Endodermal cell (in vitro differentiated cells): ENCODE measurements around the gene HOATZ. TPM values are rescaled to one million over a fixed set of nuclear protein-coding genes. Genes with fewer than 3 reads are reported as not detected.

Experiments used
- DNase-seq: peaks from one replicate; pipeline ENCODE4 v3.0.0-alpha.2; 2017
- H3K27ac ChIP-seq: 2 replicates; pipeline ENCODE4 v1.5.1; 2013; ENCODE audit warnings: mild to moderate bottlenecking, low read depth, low read length, moderate library complexity
- H3K27me3 ChIP-seq: 2 replicates; pipeline ENCODE4 v1.6.1; 2013; ENCODE audit warnings: mild to moderate bottlenecking, low read length, moderate library complexity; ENCODE audit not compliant: insufficient read depth, control insufficient read depth, poor library complexity, severe bottlenecking
- H3K36me3 ChIP-seq: 2 replicates; pipeline ENCODE4 v1.7.0; 2013; ENCODE audit warnings: mild to moderate bottlenecking, low read length, moderate library complexity; ENCODE audit not compliant: control insufficient read depth, insufficient read depth
- H3K4me1 ChIP-seq: one replicate; pipeline ENCODE4 v1.7.0; 2013; ENCODE audit warnings: low read length; ENCODE audit not compliant: control insufficient read depth, insufficient read depth
- H3K4me3 ChIP-seq: 2 replicates; pipeline ENCODE4 v1.5.1; 2013; ENCODE audit warnings: mild to moderate bottlenecking, low read length, moderate library complexity
- H3K9ac ChIP-seq: 2 replicates; pipeline ENCODE4 v1.6.1; 2013; ENCODE audit warnings: mild to moderate bottlenecking, low read length, moderate library complexity; ENCODE audit not compliant: poor library complexity, severe bottlenecking; ENCODE audit errors: extremely low read depth
- H3K9me3 ChIP-seq: 2 replicates; pipeline ENCODE4 v1.6.1; 2013; ENCODE audit warnings: mild to moderate bottlenecking, low read length, moderate library complexity; ENCODE audit not compliant: control insufficient read depth
- H3K27ac Mint-ChIP-seq: 2 replicates; pipeline ENCODE4 v1.8.0; 2020; ENCODE audit warnings: mixed read lengths
- H3K27me3 Mint-ChIP-seq: 2 replicates; pipeline ENCODE4 v1.8.0; 2021; ENCODE audit warnings: mild to moderate bottlenecking, mixed read lengths; ENCODE audit not compliant: insufficient read depth
- H3K36me3 Mint-ChIP-seq: 2 replicates; pipeline ENCODE4 v1.8.0; 2020; ENCODE audit warnings: low read depth, mixed read lengths
- H3K4me1 Mint-ChIP-seq: 2 replicates; pipeline ENCODE4 v1.8.0; 2020; ENCODE audit warnings: mixed read lengths
- H3K4me3 Mint-ChIP-seq: 2 replicates; pipeline ENCODE4 v1.8.0; 2020; ENCODE audit warnings: mild to moderate bottlenecking, moderate library complexity, mixed read lengths
- H3K9me3 Mint-ChIP-seq: 2 replicates; pipeline ENCODE4 v1.8.0; 2020; ENCODE audit warnings: mild to moderate bottlenecking, mixed read lengths
- CTCF ChIP-seq: fragments of 200-600 bp; sonication (generic); conservative IDR thresholded peaks from 2 replicates; pipeline ENCODE4 v1.5.0; 2021; ENCODE audit warnings: antibody characterized with exemption, mild to moderate bottlenecking
- WGBS, 2 experiments: methylation state at CpG; one replicate each; pipeline versions ENCODE4 v1.1.5 to v1.1.7; 2013; ENCODE audit warnings: missing lambda C conversion rate in 2 of 2, mixed read lengths in 1 of 2; ENCODE audit not compliant: insufficient coverage in 1 of 2, insufficient read length in 1 of 2; 5-methylcytosine and 5-hydroxymethylcytosine counted together
- total RNA-seq, 2 donors: library from RNA; stranded (reverse); fragmentation: NEBNext Ultra II Directional in 1 of 2; extraction: Animal tissue kit (Norgen Biotek cat#: 25700) in 1 of 2; gene quantifications; 2 replicates in 1 of 2; 3 replicates in 1 of 2; pipeline ENCODE4 v1.2.1, GENCODE V29; 2021

The HOATZ gene
- total RNA-seq, 2 donors from 2014 or later: 0.89 TPM; not detected in 1

- H3K27ac ChIP-seq: no peak overlapping the region
- H3K9ac ChIP-seq: no peak overlapping the region
- H3K4me1 Mint-ChIP-seq: peaks cover 24% of the 10 kb centered on the region
- peak overlapping the region; percentile 3 for H3K27ac Mint-ChIP-seq
- WGBS, 2 experiments: 43 to 50% methylated on average over 1 of the region's 1 CpG
- no peaks in the 10 kb centered on the region for H3K36me3 ChIP-seq
- peaks cover 78% of the 10 kb centered on the region for H3K27me3 Mint-ChIP-seq
- H3K9me3 ChIP-seq: no peaks in the 10 kb centered on the region
- peak overlapping the region; percentile 15 for H3K4me3 ChIP-seq
- peak; percentile 79 for DNase-seq
- H3K4me3 Mint-ChIP-seq: peak overlapping the region; percentile 2
- H3K9me3 Mint-ChIP-seq: peaks cover 8% of the 10 kb centered on the region
- H3K36me3 Mint-ChIP-seq: no peaks in the 10 kb centered on the region
- TF ChIP-seq CTCF: no peak
- peaks cover 7% of the 10 kb centered on the region for H3K4me1 ChIP-seq
- peaks cover 87% of the 10 kb centered on the region for H3K27me3 ChIP-seq
Observed at GRCh38 chr11:111494040-111494439, 20.5 kb upstream of the HOATZ start.

DNA sequence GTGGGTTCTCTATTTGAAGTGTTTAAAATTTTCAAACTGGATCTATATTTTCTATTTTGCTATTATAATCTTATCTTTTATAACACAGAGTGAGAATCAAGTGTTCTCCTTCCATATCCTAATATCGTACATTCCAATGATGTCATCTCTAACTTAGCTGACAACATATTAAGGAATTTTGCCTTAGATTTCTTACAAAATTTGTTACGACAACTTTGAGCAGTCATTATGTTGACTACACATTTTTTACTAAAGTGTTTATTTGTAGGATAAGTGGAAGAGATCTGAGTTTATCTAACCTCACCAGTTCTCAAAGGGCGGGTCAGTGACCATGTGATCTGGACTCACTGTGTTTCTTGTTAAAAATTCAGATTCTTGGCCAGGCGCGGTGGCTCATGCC, 15.1 kb upstream of the HOATZ start:
- no peak for DNase-seq

DNA sequence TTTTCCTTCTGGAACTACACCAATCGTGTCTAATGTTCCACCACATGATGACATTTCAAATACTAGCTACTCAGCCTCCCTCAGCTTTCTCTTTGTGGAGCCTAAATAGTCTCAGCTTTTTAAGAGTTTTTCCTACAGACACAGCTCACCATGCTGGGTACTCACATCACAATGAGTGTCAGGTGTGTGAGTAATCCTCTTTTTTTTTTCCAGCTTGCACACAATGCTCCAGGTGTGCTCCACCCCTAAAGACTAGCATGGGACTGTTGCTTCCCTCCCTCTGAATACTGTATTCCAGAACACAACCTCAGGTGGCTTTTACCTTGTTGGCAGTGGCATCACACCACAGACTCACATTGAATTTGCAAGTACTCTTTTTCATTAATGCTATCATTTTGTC, 14.1 kb upstream of the HOATZ start:
- no peak overlapping the region for H3K4me3 ChIP-seq
- no peak overlapping the region for H3K9ac ChIP-seq
- no peaks in the 10 kb centered on the region for H3K4me1 ChIP-seq
- Mint-ChIP-seq H3K27me3 (peaks cover 77% of the 10 kb centered on the region), H3K4me3 (no peak overlapping the region), H3K36me3 (no peaks in the 10 kb centered on the region), H3K27ac (no peak overlapping the region), H3K4me1 (peaks cover 22% of the 10 kb centered on the region), H3K9me3 (no peaks in the 10 kb centered on the region)
- no peak overlapping the region for H3K27ac ChIP-seq
- WGBS, 2 experiments: 78 to 83% methylated on average over 1 of the region's 1 CpG
- DNase-seq: no peak
- no peak for TF ChIP-seq CTCF
- H3K9me3 ChIP-seq: no peaks in the 10 kb centered on the region
- no peaks in the 10 kb centered on the region for H3K36me3 ChIP-seq
- H3K27me3 ChIP-seq: peaks cover 91% of the 10 kb centered on the region

More for the DNA sequence above, 15.1 kb upstream of the HOATZ start:
- 88 to 100% methylated on average over 2 to 5 of the region's 5 CpGs for WGBS, 2 experiments
- Mint-ChIP-seq H3K4me1 (peaks cover 22% of the 10 kb centered on the region), H3K27me3 (peaks cover 75% of the 10 kb centered on the region), H3K27ac (no peak overlapping the region), H3K9me3 (no peaks in the 10 kb centered on the region), H3K4me3 (no peak overlapping the region), H3K36me3 (no peaks in the 10 kb centered on the region)
- Histone ChIP-seq H3K4me3 (no peak overlapping the region), H3K4me1 (peaks cover under 1% of the 10 kb centered on the region), H3K9me3 (no peaks in the 10 kb centered on the region), H3K27me3 (peaks cover 93% of the 10 kb centered on the region), H3K36me3 (no peaks in the 10 kb centered on the region), H3K27ac (no peak overlapping the region), H3K9ac (no peak overlapping the region)
- TF ChIP-seq CTCF: no peak
